Thoracic aorta (tissue), 2 donors: ENCODE results near the gene TRRAP. TPM values are rescaled to one million over a fixed set of nuclear protein-coding genes. Genes with fewer than 3 reads are reported as not detected.
"Not testable (repeated sequence)": the region's sequence is repeated elsewhere in the genome, so short reads cannot be mapped to it uniquely, and the experiment has no call there.

Experiments used
- ATAC-seq: fragments of 150-250 bp; one replicate; pipeline ENCODE4 v1.8.0; 2017; ENCODE audit warnings: low read depth; ENCODE audit not compliant: insufficient number of reproducible peaks, low FRiP score
- DNase-seq: peaks from one replicate; pipeline ENCODE4 v3.0.0-alpha.2; 2020; ENCODE audit warnings: low spot score
- H3K27ac ChIP-seq, 2 donors: fragments of 200-600 bp; sonication (generic); 1 replicate in 1 of 2; 2 replicates in 1 of 2; pipeline ENCODE4 v1.5.1; 2016; ENCODE audit warnings: mild to moderate bottlenecking in 2 of 2, moderate library complexity in 2 of 2
- H3K27me3 ChIP-seq: fragments of 200-600 bp; sonication (generic); replicated peaks from 2 replicates; pipeline ENCODE4 v1.6.0; 2016; ENCODE audit warnings: mild to moderate bottlenecking; ENCODE audit not compliant: insufficient read depth
- H3K36me3 ChIP-seq: fragments of 200-600 bp; sonication (generic); one replicate; pipeline ENCODE4 v1.5.1; 2016
- H3K4me1 ChIP-seq, 2 donors: fragments of 200-600 bp; sonication (generic); 1 replicate in 1 of 2; 2 replicates in 1 of 2; pipeline versions ENCODE4 v1.5.1 to v1.6.0; 2016; ENCODE audit warnings: low read depth in 2 of 2, mild to moderate bottlenecking in 1 of 2; ENCODE audit not compliant: control insufficient read depth in 1 of 2
- H3K4me3 ChIP-seq: fragments of 200-600 bp; sonication (generic); 2 replicates; pipeline ENCODE4 v1.5.1; 2016; ENCODE audit warnings: mild to moderate bottlenecking
- H3K9me3 ChIP-seq: fragments of 200-600 bp; sonication (generic); 2 replicates; pipeline ENCODE4 v1.5.1; 2016
- total RNA-seq, 2 donors: library from RNA; depleted of rRNA; stranded (reverse); fragments of >200 nt; gene quantifications; one replicate each; pipeline versions ENCODE4 v1.1.0 to v1.2.3, GENCODE V29; 2016
- TF ChIP-seq, protein P1 (sequence below): fragments of 200-600 bp; sonication (generic); IDR thresholded peaks from one replicate; pipeline ENCODE4 v1.5.1; 2019; ENCODE audit warnings: antibody characterized with exemption

TRRAP gene
- total RNA-seq, 2 donors from 2014 or later = 44.8 to 49.5 TPM

DNA sequence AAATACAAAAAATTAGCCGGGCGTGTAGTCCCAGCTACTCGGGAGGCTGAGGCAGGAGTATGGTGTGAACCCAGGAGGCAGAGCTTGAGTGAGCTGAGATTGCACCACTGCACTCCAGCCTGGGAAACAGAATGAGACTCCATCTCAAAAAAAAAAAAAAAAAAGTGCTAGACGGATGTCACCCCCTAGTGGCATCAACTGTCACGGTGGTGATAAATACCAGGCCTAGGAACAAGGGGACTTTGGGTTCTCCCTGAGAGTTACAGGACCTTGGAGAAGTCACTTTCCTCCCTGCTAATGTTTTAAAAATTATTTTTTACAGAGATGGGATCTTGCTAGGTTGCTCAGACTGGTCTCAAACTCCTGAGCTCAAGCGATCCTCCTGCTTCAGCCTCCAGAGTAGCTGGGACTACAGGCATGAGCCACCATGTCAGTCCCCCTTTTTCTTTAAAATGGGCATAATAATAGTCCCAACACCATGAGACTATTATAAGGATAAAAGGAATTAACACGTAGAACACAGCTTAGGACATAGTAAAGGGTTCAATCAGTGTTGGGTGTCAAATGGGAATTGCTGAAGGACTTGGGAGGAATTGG is 5.9 kb upstream of the TRRAP start:
- Histone ChIP-seq H3K36me3 (no peaks in the 10 kb centered on the region), H3K9me3 (no peaks in the 10 kb centered on the region), H3K4me1 (peaks cover 13 to 33% of the 10 kb centered on the region in 2 donors), H3K27ac (no peak overlapping the region), H3K4me3 (no peak overlapping the region), H3K27me3 (no peaks in the 10 kb centered on the region)
- TF ChIP-seq, protein P1, sequence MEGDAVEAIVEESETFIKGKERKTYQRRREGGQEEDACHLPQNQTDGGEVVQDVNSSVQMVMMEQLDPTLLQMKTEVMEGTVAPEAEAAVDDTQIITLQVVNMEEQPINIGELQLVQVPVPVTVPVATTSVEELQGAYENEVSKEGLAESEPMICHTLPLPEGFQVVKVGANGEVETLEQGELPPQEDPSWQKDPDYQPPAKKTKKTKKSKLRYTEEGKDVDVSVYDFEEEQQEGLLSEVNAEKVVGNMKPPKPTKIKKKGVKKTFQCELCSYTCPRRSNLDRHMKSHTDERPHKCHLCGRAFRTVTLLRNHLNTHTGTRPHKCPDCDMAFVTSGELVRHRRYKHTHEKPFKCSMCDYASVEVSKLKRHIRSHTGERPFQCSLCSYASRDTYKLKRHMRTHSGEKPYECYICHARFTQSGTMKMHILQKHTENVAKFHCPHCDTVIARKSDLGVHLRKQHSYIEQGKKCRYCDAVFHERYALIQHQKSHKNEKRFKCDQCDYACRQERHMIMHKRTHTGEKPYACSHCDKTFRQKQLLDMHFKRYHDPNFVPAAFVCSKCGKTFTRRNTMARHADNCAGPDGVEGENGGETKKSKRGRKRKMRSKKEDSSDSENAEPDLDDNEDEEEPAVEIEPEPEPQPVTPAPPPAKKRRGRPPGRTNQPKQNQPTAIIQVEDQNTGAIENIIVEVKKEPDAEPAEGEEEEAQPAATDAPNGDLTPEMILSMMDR = no peak
- no peak for ATAC-seq
- DNase-seq = no peak

DNA sequence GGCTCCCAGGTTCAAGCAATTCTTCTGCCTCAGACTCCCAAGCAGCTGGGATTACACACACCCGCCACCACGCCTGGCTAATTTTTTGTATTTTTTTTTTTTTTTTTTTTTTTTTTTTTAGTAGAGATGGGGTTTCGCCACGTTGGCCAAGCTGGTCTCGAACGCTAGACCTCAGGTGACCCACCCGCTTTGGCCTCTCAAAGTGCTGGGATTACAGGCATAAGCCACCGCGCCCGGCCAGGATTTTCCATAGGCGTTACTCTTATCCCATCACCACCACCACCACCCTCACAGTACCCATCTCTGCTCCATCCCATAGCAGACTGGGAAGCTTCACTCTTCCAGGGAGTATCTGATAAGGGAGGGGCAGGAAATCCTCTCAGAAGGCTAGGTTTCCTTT is 4.7 kb upstream of the TRRAP start:
- not testable (repeated sequence) for H3K36me3 ChIP-seq, H3K27me3 ChIP-seq, DNase-seq

DNA sequence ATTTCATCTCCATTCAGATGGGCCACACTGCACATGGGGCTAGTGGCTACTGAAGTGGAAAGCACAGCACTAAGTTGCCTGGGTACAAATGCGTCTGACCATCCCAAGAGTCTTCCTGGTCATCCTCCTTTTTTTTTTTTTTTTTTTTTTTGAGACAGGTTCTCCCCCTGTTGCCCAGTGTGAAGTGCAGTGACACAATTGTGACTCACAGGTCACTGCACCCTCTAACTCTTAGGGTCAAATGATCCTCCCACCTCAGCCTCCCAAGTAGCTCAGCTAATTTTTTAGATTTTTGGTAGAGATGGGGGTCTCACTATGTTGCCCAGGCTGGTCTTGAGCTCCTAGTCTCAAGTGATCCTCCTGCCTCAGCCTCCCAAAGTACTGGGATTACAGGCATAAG is 3.4 kb upstream of the TRRAP start:
- Histone ChIP-seq H3K36me3 (no peaks in the 10 kb centered on the region), H3K27me3 (no peaks in the 10 kb centered on the region), H3K9me3 (no peaks in the 10 kb centered on the region), H3K4me3 (no peak overlapping the region), H3K27ac (no peak overlapping the region), H3K4me1 (peaks cover 16 to 26% of the 10 kb centered on the region in 2 donors)
- ATAC-seq = no peak
- no peak for DNase-seq
- TF ChIP-seq, protein P1 = no peak

More for the DNA sequence above, 4.7 kb upstream of the TRRAP start:
- not testable (repeated sequence) for H3K9me3 ChIP-seq, H3K4me3 ChIP-seq, H3K27ac ChIP-seq, ATAC-seq
- H3K4me1 ChIP-seq = peaks cover 10 to 30% of the 10 kb centered on the region in 2 donors

DNA sequence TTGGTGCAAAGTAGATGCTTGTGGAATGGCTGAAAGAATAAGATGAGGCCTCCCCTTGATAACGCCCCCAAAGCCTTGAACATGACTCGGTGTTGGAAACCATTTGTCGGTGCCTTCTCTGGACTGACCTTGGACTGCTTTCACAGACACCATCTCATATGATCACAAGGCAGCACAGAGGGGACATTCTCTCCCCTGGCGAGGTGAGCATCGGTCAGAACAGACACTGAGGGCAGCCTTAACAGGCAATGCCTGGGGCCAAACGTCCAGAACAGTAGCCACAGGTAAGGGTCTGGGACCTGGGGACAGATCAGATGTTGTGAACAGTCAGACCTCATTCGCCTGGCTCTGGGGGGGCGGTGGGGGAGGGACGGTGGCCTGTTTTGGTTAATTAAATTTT is 2.8 kb upstream of the TRRAP start:
- Histone ChIP-seq H3K36me3 (no peaks in the 10 kb centered on the region), H3K4me3 (no peak overlapping the region), H3K27ac (no peak overlapping the region), H3K27me3 (no peaks in the 10 kb centered on the region), H3K4me1 (peaks cover 14 to 26% of the 10 kb centered on the region in 2 donors), H3K9me3 (no peaks in the 10 kb centered on the region)
- no peak for DNase-seq
- ATAC-seq = no peak
- TF ChIP-seq, protein P1 = no peak

DNA sequence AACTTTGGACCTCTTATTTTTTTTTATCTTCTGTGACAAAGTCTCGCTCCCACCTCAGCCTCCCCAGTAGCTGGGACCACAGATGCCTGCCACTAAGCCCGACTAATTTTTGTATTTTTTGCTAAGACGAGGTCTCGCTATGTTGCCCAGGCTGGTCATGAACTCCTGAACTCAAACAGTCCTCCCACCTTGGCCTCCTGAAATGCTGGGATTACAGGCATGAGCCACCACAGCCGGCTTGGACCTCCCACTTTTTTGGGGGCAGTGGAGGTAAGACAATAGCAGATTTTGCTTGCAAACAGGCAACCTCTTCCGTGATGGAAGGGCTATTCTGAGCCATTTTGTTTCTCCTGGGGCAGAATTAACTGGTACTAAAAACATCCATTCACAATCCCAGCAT is 1.2 kb upstream of the TRRAP start:
- ATAC-seq = no peak
- TF ChIP-seq, protein P1 = no peak
- DNase-seq = no peak

More for the DNA sequence above, 1.2 kb upstream of the TRRAP start:
- H3K4me3 ChIP-seq = no peak overlapping the region
- H3K4me1 ChIP-seq = peaks cover 9 to 20% of the 10 kb centered on the region in 2 donors
- H3K27ac ChIP-seq = no peak overlapping the region
- H3K36me3 ChIP-seq = peaks cover 8% of the 10 kb centered on the region
- H3K27me3 ChIP-seq = no peaks in the 10 kb centered on the region
- no peaks in the 10 kb centered on the region for H3K9me3 ChIP-seq
